DLD1 (cell line): ENCODE data around the gene ARHGAP36.

Source experiments
- in situ Hi-C: cut with HindIII; loops from 2 replicates; pipeline ENCODE4 v1.10.0; 2017; ENCODE audit warnings: low sequenced_read_pairs

Gene ARHGAP36

GRCh38 chrX:131058136-131058868 is at the start of gene ARHGAP36:
TSS of gene ARHGAP36 (plus strand) at chrX:131058346. CDS start at chrX:131081666, 23,320 bp downstream.
- in situ Hi-C loops, result no loop called here

GRCh38 chrX:131010186-131010585 is 48.0 kb upstream of the ARHGAP36 start:
- in situ Hi-C loops, result no loop called here

GRCh38 chrX:131025336-131025735 is 32.8 kb upstream of the ARHGAP36 start:
- in situ Hi-C loops, result no loop called here

- in situ Hi-C loops, result no loop called here
Measured at GRCh38 chrX:131032354-131033230, 25.6 kb upstream of the ARHGAP36 start.

GRCh38 chrX:131034063-131034462 is 24.1 kb upstream of the ARHGAP36 start:
- in situ Hi-C loops, result no loop called here

GRCh38 chrX:131040781-131041180 is 17.4 kb upstream of the ARHGAP36 start:
- in situ Hi-C loops, result no loop called here

GRCh38 chrX:131041667-131042066 is 16.5 kb upstream of the ARHGAP36 start:
- in situ Hi-C loops, result no loop called here

- in situ Hi-C loops, result no loop called here
Measured at GRCh38 chrX:131045726-131046125, 12.4 kb upstream of the ARHGAP36 start.

GRCh38 chrX:131046596-131046995 is 11.6 kb upstream of the ARHGAP36 start:
- in situ Hi-C loops, result no loop called here

GRCh38 chrX:131047180-131047579 is 11.0 kb upstream of the ARHGAP36 start:
- in situ Hi-C loops, result no loop called here

- in situ Hi-C loops, result no loop called here
Measured at GRCh38 chrX:131053076-131053475, 5.1 kb upstream of the ARHGAP36 start.

- in situ Hi-C loops, result no loop called here
Measured at GRCh38 chrX:131054906-131055305, 3.2 kb upstream of the ARHGAP36 start.

GRCh38 chrX:131057706-131058105 is 440 bp upstream of the ARHGAP36 start:
- in situ Hi-C loops, result no loop called here

- in situ Hi-C loops, result no loop called here
Measured at GRCh38 chrX:131059246-131059645, 1.1 kb downstream of the ARHGAP36 start.

- in situ Hi-C loops, result no loop called here
Measured at GRCh38 chrX:131060147-131060546, 2.0 kb downstream of the ARHGAP36 start.

GRCh38 chrX:131061306-131061705 is 3.2 kb downstream of the ARHGAP36 start:
- in situ Hi-C loops, result no loop called here

GRCh38 chrX:131063613-131064012 is 5.5 kb downstream of the ARHGAP36 start:
- in situ Hi-C loops, result no loop called here

- in situ Hi-C loops, result no loop called here
Measured at GRCh38 chrX:131066237-131066636, 8.1 kb downstream of the ARHGAP36 start.

- in situ Hi-C loops, result no loop called here
Measured at GRCh38 chrX:131067216-131067615, 9.1 kb downstream of the ARHGAP36 start.

- in situ Hi-C loops, result no loop called here
Measured at GRCh38 chrX:131067846-131068745, 9.9 kb downstream of the ARHGAP36 start.
